ENCODE measurements around the gene RUNX1. TPM values are rescaled to one million over a fixed set of nuclear protein-coding genes. Genes with fewer than 3 reads are reported as not detected.

Gene RUNX1
- total RNA-seq, 1 donor from 2014 or later = 92.1 TPM

DNA sequence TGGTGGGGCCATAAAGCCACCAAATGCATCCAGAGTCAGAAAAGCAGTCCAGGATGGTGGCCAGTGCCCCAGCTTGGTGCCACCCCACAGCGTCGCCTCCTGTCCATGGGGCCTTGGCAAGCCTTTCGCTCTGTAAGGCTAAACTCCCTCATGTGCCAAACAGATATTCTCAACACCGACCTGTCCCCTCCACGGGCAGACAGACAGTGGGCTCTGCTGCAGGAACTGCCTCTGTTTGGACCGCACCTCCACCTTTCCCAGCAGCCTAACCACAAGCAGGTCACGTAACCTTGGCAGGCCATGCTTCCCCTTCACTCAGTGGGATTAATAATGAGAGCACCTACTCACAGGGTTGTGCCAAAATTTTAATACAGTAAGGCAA lies 11.7 kb downstream of the RUNX1 start:
- H3K4me3 Mint-ChIP-seq = no peak overlapping the region
- DNase-seq = no peak
- ChIA-PET POLR2A (no interaction called here), CTCF (interaction anchor here (1.8 kb wide), 1 partner anchor 148 kb away, joined by 3 read pairs; no protein-coding TSS in a partner anchor)
- TF ChIP-seq, protein P1, sequence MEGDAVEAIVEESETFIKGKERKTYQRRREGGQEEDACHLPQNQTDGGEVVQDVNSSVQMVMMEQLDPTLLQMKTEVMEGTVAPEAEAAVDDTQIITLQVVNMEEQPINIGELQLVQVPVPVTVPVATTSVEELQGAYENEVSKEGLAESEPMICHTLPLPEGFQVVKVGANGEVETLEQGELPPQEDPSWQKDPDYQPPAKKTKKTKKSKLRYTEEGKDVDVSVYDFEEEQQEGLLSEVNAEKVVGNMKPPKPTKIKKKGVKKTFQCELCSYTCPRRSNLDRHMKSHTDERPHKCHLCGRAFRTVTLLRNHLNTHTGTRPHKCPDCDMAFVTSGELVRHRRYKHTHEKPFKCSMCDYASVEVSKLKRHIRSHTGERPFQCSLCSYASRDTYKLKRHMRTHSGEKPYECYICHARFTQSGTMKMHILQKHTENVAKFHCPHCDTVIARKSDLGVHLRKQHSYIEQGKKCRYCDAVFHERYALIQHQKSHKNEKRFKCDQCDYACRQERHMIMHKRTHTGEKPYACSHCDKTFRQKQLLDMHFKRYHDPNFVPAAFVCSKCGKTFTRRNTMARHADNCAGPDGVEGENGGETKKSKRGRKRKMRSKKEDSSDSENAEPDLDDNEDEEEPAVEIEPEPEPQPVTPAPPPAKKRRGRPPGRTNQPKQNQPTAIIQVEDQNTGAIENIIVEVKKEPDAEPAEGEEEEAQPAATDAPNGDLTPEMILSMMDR (IDR thresholded peaks at IDR 0.05) = no peak
- peaks cover 65% of the 10 kb centered on the region for H3K36me3 Mint-ChIP-seq (ENCODE audit: low read depth)
- H3K4me1 Mint-ChIP-seq = peaks cover 66% of the 10 kb centered on the region
- H3K9me3 Mint-ChIP-seq = no peaks in the 10 kb centered on the region
- ATAC-seq (ENCODE audit: low read depth) = no peak
- H3K27me3 Mint-ChIP-seq = no peaks in the 10 kb centered on the region
- H3K27ac Mint-ChIP-seq = no peak overlapping the region
- intact Hi-C loops (cut with micrococcal nuclease) = no loop called here

DNA sequence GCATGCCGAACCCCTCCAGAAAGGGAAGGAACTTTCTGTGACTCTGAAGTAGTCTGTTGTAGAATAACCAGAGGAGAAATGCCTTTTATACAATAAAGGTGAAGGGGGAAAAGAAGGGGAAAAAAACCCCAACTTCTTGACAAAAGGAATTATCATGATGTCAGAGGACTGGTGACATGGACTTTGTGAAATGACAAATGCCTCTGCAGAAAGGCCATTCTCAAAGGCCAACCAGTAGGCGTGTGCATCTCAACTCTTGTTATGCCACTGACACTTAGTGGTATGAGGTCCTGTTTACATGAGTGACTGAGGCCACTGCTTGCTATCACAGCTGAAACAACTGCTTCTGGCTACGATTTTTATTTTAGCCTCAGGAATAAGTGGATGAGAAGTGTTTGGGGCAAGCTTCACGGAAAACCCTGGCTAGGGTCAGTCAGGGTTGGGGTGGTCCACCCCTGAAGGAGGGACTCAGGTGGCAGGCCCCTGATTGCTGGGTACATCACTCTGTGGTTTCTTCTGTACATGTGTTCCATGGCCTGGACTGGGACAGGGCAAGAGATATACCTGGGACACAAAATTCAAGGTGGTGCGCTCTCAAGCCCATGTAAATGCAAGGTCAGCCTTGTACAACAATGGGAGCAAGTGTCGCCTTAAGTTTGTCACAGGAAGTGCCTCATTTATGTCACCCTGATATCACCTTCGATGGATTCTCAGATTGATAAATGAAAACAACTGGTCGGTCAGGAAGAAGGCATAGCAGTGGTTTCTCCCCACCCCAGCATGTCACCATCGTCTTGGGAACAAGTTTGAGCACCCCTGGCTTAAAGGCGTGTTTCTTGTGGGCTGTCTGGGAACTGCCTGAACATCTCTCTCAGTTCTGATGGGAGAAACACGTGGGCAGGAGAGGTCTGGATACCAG lies 12.4 kb downstream of the RUNX1 start:
- Mint-ChIP-seq H3K27ac (no peak overlapping the region), H3K27me3 (no peaks in the 10 kb centered on the region), H3K4me1 (peaks cover 60% of the 10 kb centered on the region), H3K9me3 (no peaks in the 10 kb centered on the region), H3K36me3 (ENCODE audit: low read depth) (peaks cover 65% of the 10 kb centered on the region), H3K4me3 (no peak overlapping the region)
- POLR2A ChIA-PET = no interaction called here
- DNase-seq (no peak), ATAC-seq (ENCODE audit: low read depth) (no peak)
- CTCF ChIA-PET = no interaction called here
- intact Hi-C loops (cut with micrococcal nuclease) = no loop called here
- TF ChIP-seq, protein P1 (IDR thresholded peaks at IDR 0.05) = no peak

DNA sequence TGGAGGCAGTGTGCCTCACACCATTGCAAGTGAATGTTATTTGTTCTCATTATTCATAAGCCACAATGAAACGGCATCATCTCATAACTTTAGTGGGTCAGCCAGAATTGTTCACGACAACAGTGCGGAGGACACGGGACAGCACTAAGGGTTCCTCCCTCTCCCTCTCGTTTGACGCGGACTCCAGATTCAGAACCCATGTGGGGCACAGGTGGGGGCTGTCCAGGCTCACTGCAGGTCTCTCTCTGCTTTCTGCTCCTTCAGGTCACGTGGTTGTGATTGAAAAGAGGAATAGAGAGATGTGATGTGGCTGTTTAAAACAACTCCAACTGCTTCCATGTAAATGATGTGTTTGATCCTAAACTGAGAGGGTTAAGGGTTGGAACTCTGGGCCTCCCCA lies 13.5 kb downstream of the RUNX1 start:
- H3K4me3 Mint-ChIP-seq = no peak overlapping the region
- H3K9me3 Mint-ChIP-seq = no peaks in the 10 kb centered on the region
- CTCF ChIA-PET = no interaction called here
- no peak for DNase-seq
- POLR2A ChIA-PET = interaction anchor here (1.6 kb wide), 1 partner anchor 15 kb away, joined by 5 read pairs; no protein-coding TSS in a partner anchor
- H3K36me3 Mint-ChIP-seq (ENCODE audit: low read depth) = peaks cover 63% of the 10 kb centered on the region
- peak; percentile 31 for ATAC-seq (ENCODE audit: low read depth)
- H3K27ac Mint-ChIP-seq = no peak overlapping the region
- peaks cover 57% of the 10 kb centered on the region for H3K4me1 Mint-ChIP-seq
- intact Hi-C loops (cut with micrococcal nuclease) = loop anchor here (1.0 kb wide), 1 partner anchor 10 kb away; no protein-coding TSS in a partner anchor
- TF ChIP-seq, protein P1 (IDR thresholded peaks at IDR 0.05) = no peak
- no peaks in the 10 kb centered on the region for H3K27me3 Mint-ChIP-seq

DNA sequence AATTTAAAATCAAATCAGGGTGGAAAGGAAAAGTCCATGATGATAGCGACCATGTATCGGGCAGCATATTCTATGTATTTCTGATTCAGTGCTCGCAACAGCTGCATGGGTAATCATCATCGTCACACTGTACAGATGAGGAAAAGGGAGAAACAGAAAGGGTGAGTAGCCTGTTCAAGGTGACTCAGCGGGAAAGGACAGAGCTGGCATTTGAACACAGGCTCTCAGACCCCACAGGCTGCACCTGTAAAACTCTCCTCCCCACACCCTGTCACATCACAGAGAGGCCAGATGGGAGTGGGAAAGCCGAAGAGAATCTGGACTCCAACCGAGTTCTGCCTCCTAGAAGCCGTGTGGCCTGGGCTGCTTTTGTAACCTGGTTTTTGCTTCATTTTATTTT lies 14.0 kb downstream of the RUNX1 start:
- Mint-ChIP-seq H3K9me3 (no peaks in the 10 kb centered on the region), H3K4me3 (no peak overlapping the region), H3K27me3 (no peaks in the 10 kb centered on the region), H3K27ac (no peak overlapping the region), H3K4me1 (peaks cover 58% of the 10 kb centered on the region), H3K36me3 (ENCODE audit: low read depth) (peaks cover 65% of the 10 kb centered on the region)
- ChIA-PET CTCF (no interaction called here), POLR2A (interaction anchor here (1.6 kb wide), 1 partner anchor 16 kb away, joined by 5 read pairs; no protein-coding TSS in a partner anchor)
- no peak for DNase-seq
- ATAC-seq (ENCODE audit: low read depth) = no peak
- TF ChIP-seq, protein P1 (IDR thresholded peaks at IDR 0.05) = no peak
- intact Hi-C loops (cut with micrococcal nuclease) = loop anchor here (1.0 kb wide), 1 partner anchor 10 kb away; no protein-coding TSS in a partner anchor

DNA sequence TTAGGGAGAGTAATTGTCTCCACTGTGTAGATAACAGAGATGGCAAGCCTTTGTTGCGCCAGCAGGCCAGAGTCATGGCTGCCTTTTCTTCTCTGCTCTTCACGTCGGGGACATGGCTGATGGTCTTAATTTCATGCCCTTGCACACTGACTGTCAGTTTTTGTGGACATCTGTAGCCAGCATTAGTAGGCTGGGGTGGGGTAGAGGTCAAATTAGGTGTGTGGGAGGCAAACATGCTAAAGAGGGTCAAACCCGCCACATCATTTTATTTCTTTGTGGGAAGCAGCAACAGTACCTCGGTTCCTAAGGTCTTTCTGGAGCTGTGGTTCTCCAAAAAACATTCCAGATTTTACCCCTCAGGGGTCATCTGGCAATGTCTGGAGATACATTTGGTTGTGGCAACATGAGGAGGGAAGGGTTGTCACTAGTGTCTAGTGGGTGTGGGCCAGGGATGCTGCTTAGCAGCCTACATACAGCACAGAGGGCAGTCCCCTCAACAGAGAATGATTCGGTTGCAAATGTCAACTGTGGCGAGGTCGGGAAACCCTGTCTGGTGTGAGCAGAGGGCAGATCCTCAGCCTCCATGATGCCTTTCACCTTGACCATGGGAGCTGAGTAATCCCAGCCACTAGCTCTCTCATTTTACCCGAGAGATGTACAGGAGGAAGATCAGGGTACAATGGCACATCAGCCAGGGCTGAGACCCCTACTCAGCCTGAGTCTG lies 14.7 kb downstream of the RUNX1 start:
- ATAC-seq (ENCODE audit: low read depth) = no peak
- POLR2A ChIA-PET = interaction anchor here (1.6 kb wide), 1 partner anchor 16 kb away, joined by 5 read pairs; no protein-coding TSS in a partner anchor
- CTCF ChIA-PET = no interaction called here
- Mint-ChIP-seq H3K27ac (no peak overlapping the region), H3K9me3 (no peaks in the 10 kb centered on the region), H3K27me3 (no peaks in the 10 kb centered on the region), H3K4me3 (no peak overlapping the region), H3K36me3 (ENCODE audit: low read depth) (peaks cover 64% of the 10 kb centered on the region), H3K4me1 (peaks cover 53% of the 10 kb centered on the region)
- intact Hi-C loops (cut with micrococcal nuclease) = no loop called here
- DNase-seq = no peak
- TF ChIP-seq, protein P1 (IDR thresholded peaks at IDR 0.05) = no peak

All from activated B cell treated with CpG ODN at 0.5 μM for 24 hours (primary cell).